DOHH2 (cell line): ENCODE results near the gene COX19.
A peak's percentile ranks its signal among the peaks of the same experiment; 100 is the strongest.

ENCODE experiments used
- H3F3A ChIP-seq: fragments of 200-600 bp; sonication (generic), shearing (Covaris generic); 2 replicates; pipeline ENCODE4 v1.6.0; 2016; ENCODE audit warnings: antibody characterized with exemption, mild to moderate bottlenecking; ENCODE audit not compliant: control insufficient read depth, insufficient read depth
- H3K27ac ChIP-seq: fragments of 200-600 bp; sonication (generic); 2 replicates; pipeline ENCODE4 v1.5.1; 2014; ENCODE audit warnings: low read depth, mild to moderate bottlenecking, low read length, moderate library complexity
- H3K27me3 ChIP-seq: fragments of 200-600 bp; sonication (generic); 2 replicates; pipeline ENCODE4 v1.6.1; 2014; ENCODE audit warnings: mild to moderate bottlenecking, low read length, mixed read lengths; ENCODE audit not compliant: control insufficient read depth
- H3K36me3 ChIP-seq: fragments of 200-600 bp; sonication (generic); 2 replicates; pipeline ENCODE4 v1.6.1; 2014; ENCODE audit warnings: mild to moderate bottlenecking, low read length, moderate library complexity, mixed read lengths; ENCODE audit not compliant: control insufficient read depth
- H3K4me1 ChIP-seq: fragments of 200-600 bp; sonication (generic); 2 replicates; pipeline ENCODE4 v1.6.1; 2014; ENCODE audit warnings: mild to moderate bottlenecking, low read length, mixed read lengths; ENCODE audit not compliant: control insufficient read depth
- H3K4me2 ChIP-seq: fragments of 200-600 bp; sonication (generic); 2 replicates; pipeline ENCODE4 v1.6.0; 2014; ENCODE audit warnings: mild to moderate bottlenecking, low read length, moderate library complexity
- H3K4me3 ChIP-seq: fragments of 200-600 bp; sonication (generic); 2 replicates; pipeline ENCODE4 v1.5.1; 2014; ENCODE audit warnings: mild to moderate bottlenecking, low read length, mixed read lengths
- H3K79me2 ChIP-seq: fragments of 200-600 bp; sonication (generic); 2 replicates; pipeline ENCODE4 v1.6.1; 2014; ENCODE audit warnings: mild to moderate bottlenecking, low read length, mixed read lengths; ENCODE audit not compliant: control insufficient read depth
- H3K9me2 ChIP-seq: fragments of 200-600 bp; sonication (generic); replicated peaks from 2 replicates; pipeline ENCODE4 v1.6.1; 2014; ENCODE audit warnings: mild to moderate bottlenecking, low read length, mixed read lengths; ENCODE audit not compliant: control insufficient read depth
- H3K9me3 ChIP-seq: fragments of 200-600 bp; sonication (generic); 2 replicates; pipeline ENCODE4 v1.6.1; 2014; ENCODE audit warnings: antibody characterized with exemption, low read length, mixed read lengths; ENCODE audit not compliant: control insufficient read depth, insufficient read depth
- H4K20me1 ChIP-seq: fragments of 200-600 bp; sonication (generic); 2 replicates; pipeline ENCODE4 v1.6.0; 2014; ENCODE audit warnings: low read depth, mild to moderate bottlenecking, antibody characterized with exemption, low read length, moderate library complexity; ENCODE audit not compliant: control insufficient read depth, insufficient read depth
- CTCF ChIP-seq: fragments of 200-600 bp; sonication (generic); IDR thresholded peaks from one replicate; pipeline ENCODE4 v1.5.1; 2014; ENCODE audit warnings: antibody characterized with exemption, mild to moderate bottlenecking, low read depth, low read length; ENCODE audit not compliant: poor library complexity, severe bottlenecking
- EZH2phosphoT487 ChIP-seq: fragments of 200-600 bp; sonication (generic); IDR thresholded peaks from 2 replicates; pipeline ENCODE4 v1.6.1; 2017; ENCODE audit warnings: borderline replicate concordance, mild to moderate bottlenecking, antibody characterized with exemption, low read length, moderate library complexity, mixed read lengths

Gene COX19

DNA sequence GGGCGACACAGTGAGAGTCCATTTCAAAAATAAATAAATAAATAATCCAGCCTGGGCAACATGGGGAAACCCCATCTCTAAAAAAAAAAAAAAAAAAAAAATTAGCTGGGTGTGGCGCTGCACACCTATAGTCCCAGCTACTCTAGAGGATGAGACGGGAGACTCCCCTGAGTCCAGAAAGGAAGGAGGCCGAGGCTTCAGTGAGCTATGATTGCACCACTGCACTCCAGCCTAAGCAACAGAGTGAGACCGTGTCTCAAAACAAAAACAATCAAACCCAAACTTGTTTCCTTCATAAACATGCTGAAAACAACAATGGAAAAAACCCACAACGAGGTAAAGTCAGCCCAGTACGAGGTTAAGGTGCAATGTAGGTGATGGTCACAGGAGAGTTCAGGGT lies 1.2 kb downstream of the COX19 start:
- peak overlapping the region; percentile 98 for H3K4me3 ChIP-seq
- peaks cover 49% of the 10 kb centered on the region for H3K36me3 ChIP-seq
- H4K20me1 ChIP-seq = peaks cover 20% of the 10 kb centered on the region; the same call in 1 of the 2 replicates
- peaks cover 13% of the 10 kb centered on the region for H3F3A ChIP-seq
- no peaks in the 10 kb centered on the region for H3K9me3 ChIP-seq
- TF ChIP-seq CTCF (no peak), EZH2phosphoT487 (no peak)
- H3K27ac ChIP-seq = peak overlapping the region; percentile 72
- H3K4me1 ChIP-seq = peaks cover 83% of the 10 kb centered on the region
- H3K79me2 ChIP-seq = peaks cover 61% of the 10 kb centered on the region
- no peaks in the 10 kb centered on the region for H3K9me2 ChIP-seq
- H3K27me3 ChIP-seq = no peaks in the 10 kb centered on the region
- peak overlapping the region; percentile 87 for H3K4me2 ChIP-seq

- peaks cover 74% of the 10 kb centered on the region for H3K4me1 ChIP-seq
- H3K27me3 ChIP-seq = no peaks in the 10 kb centered on the region
- peaks cover 58% of the 10 kb centered on the region for H3K36me3 ChIP-seq
- no peak overlapping the region for H3K27ac ChIP-seq
- peaks cover 70% of the 10 kb centered on the region for H3K79me2 ChIP-seq
- no peaks in the 10 kb centered on the region for H3K9me3 ChIP-seq
- peaks cover 14% of the 10 kb centered on the region for H3F3A ChIP-seq
- peak overlapping the region; percentile 87 for H3K4me2 ChIP-seq
- TF ChIP-seq EZH2phosphoT487 = no peak
- TF ChIP-seq CTCF = no peak
- H3K4me3 ChIP-seq = peak overlapping the region; percentile 98
- peaks cover 20% of the 10 kb centered on the region; the same call in 1 of the 2 replicates for H4K20me1 ChIP-seq
- no peaks in the 10 kb centered on the region for H3K9me2 ChIP-seq
Observed at GRCh38 chr7:973312-973711, 2.0 kb downstream of the COX19 start.

GRCh38 chr7:972676-973309 lies 2.6 kb downstream of the COX19 start:
- Histone ChIP-seq H4K20me1 (peaks cover 20% of the 10 kb centered on the region; the same call in 1 of the 2 replicates), H3K27ac (no peak overlapping the region), H3K4me1 (peaks cover 69% of the 10 kb centered on the region), H3K4me2 (peak overlapping the region; percentile 87), H3K9me3 (no peaks in the 10 kb centered on the region), H3F3A (peaks cover 10% of the 10 kb centered on the region), H3K36me3 (peaks cover 63% of the 10 kb centered on the region), H3K4me3 (peak overlapping the region; percentile 98; the same call in 1 of the 2 replicates), H3K79me2 (peaks cover 71% of the 10 kb centered on the region), H3K27me3 (no peaks in the 10 kb centered on the region), H3K9me2 (no peaks in the 10 kb centered on the region)
- TF ChIP-seq EZH2phosphoT487 (no peak), CTCF (no peak)
